AG04449 (cell line): Measurements from ENCODE around the gene CTNS.

ENCODE experiments used
- CTCF ChIA-PET: fragments of 350-600 bp; formaldehyde crosslinking; extraction: SDS; loops from one replicate; lab custom pipeline; 2021; ENCODE audit warnings: antibody characterized with exemption; lab: Yijun Ruan, JAX
- POLR2A ChIA-PET: fragments of 400-600, 350-600 bp; formaldehyde crosslinking; extraction: SDS; loops from one replicate; lab custom pipeline; 2020; ENCODE audit warnings: antibody characterized with exemption, inconsistent platforms; lab: Yijun Ruan, JAX
- DNase-seq: peaks from one replicate; pipeline ENCODE4 v3.0.0-alpha.2; 2010; ENCODE audit warnings: low read depth, low spot score
- H3K4me3 ChIP-seq: 2 replicates; pipeline ENCODE4 v1.5.1; 2011; ENCODE audit warnings: low read depth, mild to moderate bottlenecking, control low read depth, low read length
- TF ChIP-seq, protein P1 (sequence below): IDR thresholded peaks from one replicate; pipeline ENCODE4 v1.5.1; 2011; ENCODE audit warnings: mild to moderate bottlenecking, moderate library complexity, low read length, control low read depth, inconsistent platforms; ENCODE audit not compliant: insufficient read depth; ENCODE audit errors: missing control alignments

Gene CTNS

DNA sequence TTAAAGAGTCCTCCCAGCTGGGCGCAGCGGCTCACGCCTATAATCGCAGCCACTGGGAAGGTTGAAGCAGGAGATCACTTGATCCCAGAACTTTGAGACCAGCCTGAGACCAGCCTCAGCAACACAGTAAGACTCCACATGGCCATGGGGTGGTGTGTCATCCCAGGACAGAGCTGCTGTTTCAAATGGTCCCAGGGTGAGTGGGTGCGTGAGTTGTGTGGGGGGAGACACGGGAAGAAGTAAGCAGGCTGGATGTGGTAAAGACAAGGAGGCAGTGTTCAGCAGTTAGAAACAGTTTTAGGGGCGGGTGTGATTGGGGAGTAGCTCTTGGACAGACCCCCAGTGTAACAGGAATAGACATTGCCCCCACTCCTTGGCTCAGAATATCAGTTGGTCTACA, 4.3 kb upstream of the CTNS start:
- ChIA-PET POLR2A (no interaction called here), CTCF (no interaction called here)
- TF ChIP-seq, protein P1, sequence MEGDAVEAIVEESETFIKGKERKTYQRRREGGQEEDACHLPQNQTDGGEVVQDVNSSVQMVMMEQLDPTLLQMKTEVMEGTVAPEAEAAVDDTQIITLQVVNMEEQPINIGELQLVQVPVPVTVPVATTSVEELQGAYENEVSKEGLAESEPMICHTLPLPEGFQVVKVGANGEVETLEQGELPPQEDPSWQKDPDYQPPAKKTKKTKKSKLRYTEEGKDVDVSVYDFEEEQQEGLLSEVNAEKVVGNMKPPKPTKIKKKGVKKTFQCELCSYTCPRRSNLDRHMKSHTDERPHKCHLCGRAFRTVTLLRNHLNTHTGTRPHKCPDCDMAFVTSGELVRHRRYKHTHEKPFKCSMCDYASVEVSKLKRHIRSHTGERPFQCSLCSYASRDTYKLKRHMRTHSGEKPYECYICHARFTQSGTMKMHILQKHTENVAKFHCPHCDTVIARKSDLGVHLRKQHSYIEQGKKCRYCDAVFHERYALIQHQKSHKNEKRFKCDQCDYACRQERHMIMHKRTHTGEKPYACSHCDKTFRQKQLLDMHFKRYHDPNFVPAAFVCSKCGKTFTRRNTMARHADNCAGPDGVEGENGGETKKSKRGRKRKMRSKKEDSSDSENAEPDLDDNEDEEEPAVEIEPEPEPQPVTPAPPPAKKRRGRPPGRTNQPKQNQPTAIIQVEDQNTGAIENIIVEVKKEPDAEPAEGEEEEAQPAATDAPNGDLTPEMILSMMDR = no peak
- H3K4me3 ChIP-seq = no peak overlapping the region
- no peak for DNase-seq

DNA sequence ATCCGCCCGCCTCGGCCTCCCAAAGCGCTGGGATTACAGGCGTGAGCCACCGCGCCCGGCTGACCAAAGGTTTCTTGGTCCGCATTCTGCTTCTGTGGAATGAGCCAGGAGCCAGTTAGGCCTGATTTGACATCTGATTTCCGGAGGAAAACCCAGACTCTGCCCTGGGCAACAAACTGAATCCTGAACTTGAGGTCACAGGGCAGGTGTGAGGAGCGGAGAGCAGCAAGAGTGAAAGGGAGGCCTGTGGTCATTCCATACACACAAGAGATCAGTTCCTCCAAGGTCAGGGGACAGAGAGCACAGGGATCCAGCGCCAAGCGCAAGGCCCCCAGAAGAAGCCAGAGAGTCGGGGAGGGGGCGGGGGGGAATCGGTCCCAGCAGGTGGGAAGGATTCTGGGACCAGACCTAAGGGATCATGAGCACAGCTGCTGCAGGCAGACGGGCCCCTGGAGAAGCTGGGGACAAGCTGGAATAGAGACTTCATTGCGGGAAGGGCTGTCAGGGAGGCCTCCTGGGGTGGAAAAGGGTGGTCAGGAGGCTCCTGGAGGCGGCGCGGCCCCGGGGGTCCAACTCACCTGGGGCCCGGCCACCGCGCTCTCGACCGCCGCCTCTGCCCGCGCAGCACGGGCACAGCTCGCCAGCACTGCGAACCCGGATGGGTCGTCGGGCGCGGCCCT, 946 bp upstream of the CTNS start:
- TF ChIP-seq, protein P1 = no peak
- ChIA-PET POLR2A (interaction anchor here (0.8 to 1.4 kb wide), 5 partner anchors 14 to 88 kb away, joined by 3 to 11 read pairs (median 4); partner anchors contain the start of genes EMC6, HASPIN and TAX1BP3), CTCF (interaction anchor here (5.4 kb wide), 1 partner anchor 13 kb away, joined by 40 read pairs; no protein-coding TSS in a partner anchor)
- DNase-seq = no peak
- peak overlapping the region; percentile 89 for H3K4me3 ChIP-seq

DNA sequence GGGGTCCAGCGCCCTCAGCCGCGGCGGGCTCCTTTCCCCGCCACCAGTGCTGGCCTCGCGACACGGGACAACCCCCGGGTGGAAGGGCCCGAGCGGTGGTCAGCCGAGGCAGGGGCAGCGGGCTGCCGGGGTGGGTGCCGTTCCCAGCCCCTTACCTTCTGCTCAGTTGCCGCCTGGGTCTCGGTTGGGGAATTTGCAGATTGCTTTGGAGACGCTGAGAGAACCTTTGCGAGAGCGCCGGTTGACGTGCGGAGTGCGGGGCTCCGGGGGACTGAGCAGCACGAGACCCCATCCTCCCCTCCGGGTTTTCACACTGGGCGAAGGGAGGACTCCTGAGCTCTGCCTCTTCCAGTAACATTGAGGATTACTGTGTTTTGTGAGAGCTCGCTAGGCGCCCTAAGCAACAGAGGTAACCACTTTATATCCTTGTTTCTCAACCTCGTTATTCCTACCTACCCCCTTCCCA, 381 bp downstream of the CTNS start:
- peak overlapping the region; percentile 89 for H3K4me3 ChIP-seq
- ChIA-PET POLR2A (interaction anchor here (1.4 kb wide), 2 partner anchors 31 to 86 kb away, joined by 4 to 11 read pairs; partner anchors contain the start of genes EMC6, HASPIN and TAX1BP3), CTCF (interaction anchor here (1.2 to 5.4 kb wide), 2 partner anchors 11 to 101 kb away, joined by 3 to 40 read pairs; no protein-coding TSS in a partner anchor)
- DNase-seq = no peak
- TF ChIP-seq, protein P1 = no peak

DNA sequence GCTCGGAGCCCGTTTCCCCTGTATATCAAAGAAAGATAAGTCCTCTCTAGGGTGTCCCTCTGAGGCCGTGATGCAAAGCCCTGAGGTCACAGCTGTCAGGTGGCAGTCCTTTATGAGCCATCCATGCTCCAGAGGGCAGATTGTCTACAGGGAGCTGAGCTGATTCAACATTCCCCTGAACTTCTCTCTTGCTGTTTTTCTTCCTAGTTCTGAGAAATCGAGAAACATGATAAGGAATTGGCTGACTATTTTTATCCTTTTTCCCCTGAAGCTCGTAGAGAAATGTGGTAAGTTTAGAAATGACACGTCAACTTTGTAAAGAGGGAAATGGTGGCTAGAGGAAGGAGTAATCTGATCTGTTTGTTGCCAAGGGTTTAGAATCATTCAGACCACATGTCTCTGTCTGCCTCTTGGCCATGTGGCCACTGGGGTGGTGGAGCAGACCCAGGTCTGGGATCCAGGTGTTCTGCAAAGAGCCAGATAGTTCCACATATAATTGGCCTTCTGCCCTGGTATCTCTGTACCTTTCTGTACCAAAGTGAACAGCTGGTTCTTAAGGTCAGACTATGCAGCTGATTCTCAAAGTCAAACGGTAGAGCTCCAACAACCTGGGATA, 3.5 kb downstream of the CTNS start:
- ChIA-PET CTCF (interaction anchor here (0.8 to 5.4 kb wide), 3 partner anchors 8 to 104 kb away, joined by 3 to 40 read pairs (median 3); no protein-coding TSS in a partner anchor), POLR2A (interaction anchor here (1.0 kb wide), 1 partner anchor 28 kb away, joined by 5 read pairs; no protein-coding TSS in a partner anchor)
- peak; percentile 44 for DNase-seq
- TF ChIP-seq, protein P1 = no peak
- no peak overlapping the region for H3K4me3 ChIP-seq

DNA sequence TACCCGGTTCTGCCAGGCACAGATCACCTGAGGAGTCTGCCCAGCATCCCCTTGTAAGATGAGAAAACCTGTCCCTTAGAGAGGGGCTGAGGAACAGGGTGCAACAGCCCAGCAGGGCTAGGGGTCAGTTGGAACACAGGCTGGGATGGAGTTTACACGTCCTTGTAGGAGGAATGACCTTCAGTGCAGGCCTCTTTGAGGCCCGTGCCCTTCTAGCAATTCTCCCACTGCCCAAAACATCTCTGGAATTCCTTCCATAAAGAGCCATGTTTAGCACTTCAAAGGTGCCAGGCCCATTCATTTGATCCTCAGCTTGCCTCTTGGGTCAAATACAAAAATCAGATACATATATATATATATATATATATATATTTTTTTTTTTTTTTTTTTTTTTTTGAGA, 4.5 kb downstream of the CTNS start:
- TF ChIP-seq, protein P1 = no peak
- H3K4me3 ChIP-seq = no peak overlapping the region
- CTCF ChIA-PET = interaction anchor here (5.4 kb wide), 1 partner anchor 7 kb away, joined by 40 read pairs; no protein-coding TSS in a partner anchor
- POLR2A ChIA-PET = interaction anchor here (0.6 to 1.0 kb wide), 1 partner anchor 27 kb away, joined by 3 to 5 read pairs; no protein-coding TSS in a partner anchor
- no peak for DNase-seq
